Caco-2 (cell line): ENCODE results near the gene NUP88. TPM values are rescaled to one million over a fixed set of nuclear protein-coding genes. Genes with fewer than 3 reads are reported as not detected.

Source experiments
- BruUV-seq: library from RNA; stranded (reverse); fragments of 400-500 nt; replicated peaks from 2 replicates; lab custom pipeline; 2021; lab: Mats Ljungman, UMichigan
- CTCF ChIA-PET: fragments of 300-600 bp; sonication (Branson Sonifier 250); formaldehyde crosslinking; loops from one replicate; lab custom pipeline; 2022; ENCODE audit warnings: antibody characterized with exemption; lab: Charles Lee
- POLR2A ChIA-PET: fragments of 300-600 bp; sonication (Branson Sonifier 250); formaldehyde crosslinking; loops from one replicate; lab custom pipeline; 2022; ENCODE audit warnings: antibody characterized with exemption; lab: Charles Lee
- DNase-seq, 2 experiments: peaks; one replicate each; pipeline versions ENCODE4 v3.0.0 to v3.0.0-alpha.2; 2020 to 2022
- H3K27me3 ChIP-seq: replicated peaks from 2 replicates; pipeline ENCODE4 v1.6.0; 2011; ENCODE audit warnings: low read length; ENCODE audit not compliant: control insufficient read depth, insufficient read depth
- H3K36me3 ChIP-seq: 2 replicates; pipeline ENCODE4 v1.5.1; 2011; ENCODE audit warnings: low read length; ENCODE audit not compliant: control insufficient read depth, insufficient read depth
- H3K4me1 ChIP-seq: fragments of 250-450 bp; sonication (Bioruptor Pico); 2 replicates; pipeline ENCODE4 v1.5.1; 2020; ENCODE audit warnings: mild to moderate bottlenecking
- H3K4me3 ChIP-seq: 2 replicates; pipeline ENCODE4 v1.5.1; 2011; ENCODE audit warnings: low read depth, mild to moderate bottlenecking, control low read depth, low read length
- H3K9me3 ChIP-seq: fragments of 250-450 bp; sonication (Bioruptor Pico); 2 replicates; pipeline ENCODE4 v1.5.1; 2020; ENCODE audit warnings: mild to moderate bottlenecking, moderate library complexity
- H3K27ac Mint-ChIP-seq: one replicate; pipeline ENCODE4 v1.8.0; 2022; ENCODE audit warnings: mixed read lengths; ENCODE audit not compliant: unreplicated experiment
- H3K27me3 Mint-ChIP-seq: one replicate; pipeline ENCODE4 v1.8.0; 2022; ENCODE audit warnings: mixed read lengths; ENCODE audit not compliant: insufficient read depth, unreplicated experiment
- H3K36me3 Mint-ChIP-seq: one replicate; pipeline ENCODE4 v1.8.0; 2022; ENCODE audit warnings: mild to moderate bottlenecking, mixed read lengths; ENCODE audit not compliant: insufficient read depth, unreplicated experiment
- H3K4me1 Mint-ChIP-seq: one replicate; pipeline ENCODE4 v1.8.0; 2022; ENCODE audit warnings: low read depth, mixed read lengths; ENCODE audit not compliant: unreplicated experiment
- H3K4me3 Mint-ChIP-seq: one replicate; pipeline ENCODE4 v1.8.0; 2022; ENCODE audit warnings: mild to moderate bottlenecking, moderate library complexity, mixed read lengths; ENCODE audit not compliant: unreplicated experiment
- H3K9me3 Mint-ChIP-seq: one replicate; pipeline ENCODE4 v1.8.0; 2022; ENCODE audit warnings: mixed read lengths; ENCODE audit not compliant: unreplicated experiment
- intact Hi-C: fragments of 100-400 bp; cut with micrococcal nuclease; formaldehyde crosslinking; loops from one replicate; pipeline ENCODE4 v1.10.0; 2022; ENCODE audit not compliant: unreplicated experiment
- total RNA-seq: library from RNA; stranded (reverse); gene quantifications from 2 replicates; pipeline ENCODE4 v1.2.3, GENCODE V29; 2022
- TF ChIP-seq, protein P1 (sequence below), 2 experiments: fragments of 200-600 bp in 1 of 2; IDR thresholded peaks; 1 replicate in 1 of 2; 2 replicates in 1 of 2; pipeline versions ENCODE4 v1.5.1 to v1.8.0; 2011 to 2022; ENCODE audit warnings: antibody characterized with exemption in 1 of 2, control low read depth in 1 of 2, inconsistent platforms in 1 of 2, low read depth in 1 of 2, low read length in 1 of 2, mild to moderate bottlenecking in 1 of 2, moderate library complexity in 1 of 2; ENCODE audit not compliant: insufficient read depth in 1 of 2, severe bottlenecking in 1 of 2, unreplicated experiment in 1 of 2

The NUP88 gene
- total RNA-seq, 1 experiment from 2014 or later: 52.3 TPM

GRCh38 chr17:5399767-5400166 lies 19.7 kb downstream of the NUP88 start:
- POLR2A ChIA-PET: no interaction called here

GRCh38 chr17:5396612-5397011 lies 22.9 kb downstream of the NUP88 start:
- ChIA-PET POLR2A (no interaction called here), CTCF (no interaction called here)
- H3K9me3 ChIP-seq: no peaks in the 10 kb centered on the region
- intact Hi-C loops: no loop called here
- H3K36me3 ChIP-seq: no peaks in the 10 kb centered on the region; the same call in 1 of the 2 replicates
- TF ChIP-seq, protein P1, sequence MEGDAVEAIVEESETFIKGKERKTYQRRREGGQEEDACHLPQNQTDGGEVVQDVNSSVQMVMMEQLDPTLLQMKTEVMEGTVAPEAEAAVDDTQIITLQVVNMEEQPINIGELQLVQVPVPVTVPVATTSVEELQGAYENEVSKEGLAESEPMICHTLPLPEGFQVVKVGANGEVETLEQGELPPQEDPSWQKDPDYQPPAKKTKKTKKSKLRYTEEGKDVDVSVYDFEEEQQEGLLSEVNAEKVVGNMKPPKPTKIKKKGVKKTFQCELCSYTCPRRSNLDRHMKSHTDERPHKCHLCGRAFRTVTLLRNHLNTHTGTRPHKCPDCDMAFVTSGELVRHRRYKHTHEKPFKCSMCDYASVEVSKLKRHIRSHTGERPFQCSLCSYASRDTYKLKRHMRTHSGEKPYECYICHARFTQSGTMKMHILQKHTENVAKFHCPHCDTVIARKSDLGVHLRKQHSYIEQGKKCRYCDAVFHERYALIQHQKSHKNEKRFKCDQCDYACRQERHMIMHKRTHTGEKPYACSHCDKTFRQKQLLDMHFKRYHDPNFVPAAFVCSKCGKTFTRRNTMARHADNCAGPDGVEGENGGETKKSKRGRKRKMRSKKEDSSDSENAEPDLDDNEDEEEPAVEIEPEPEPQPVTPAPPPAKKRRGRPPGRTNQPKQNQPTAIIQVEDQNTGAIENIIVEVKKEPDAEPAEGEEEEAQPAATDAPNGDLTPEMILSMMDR (IDR thresholded peaks at IDR 0.05; ENCODE audit: insufficient read depth in 1 of 2, low read depth in 1 of 2, low read length in 1 of 2, severe bottlenecking in 1 of 2, unreplicated experiment in 1 of 2): no peak
- Mint-ChIP-seq H3K36me3 (peaks cover 66% of the 10 kb centered on the region), H3K27me3 (no peaks in the 10 kb centered on the region), H3K4me3 (no peak overlapping the region), H3K27ac (no peak overlapping the region), H3K9me3 (no peaks in the 10 kb centered on the region), H3K4me1 (no peaks in the 10 kb centered on the region)
- no peak for DNase-seq
- no peaks in the 10 kb centered on the region for H3K4me1 ChIP-seq
- no peaks in the 10 kb centered on the region for H3K27me3 ChIP-seq
- H3K4me3 ChIP-seq: no peak overlapping the region
- no TSS peak for BruUV-seq

More at GRCh38 chr17:5399767-5400166, 19.7 kb downstream of the NUP88 start:
- Mint-ChIP-seq H3K9me3 (no peaks in the 10 kb centered on the region), H3K27me3 (no peaks in the 10 kb centered on the region), H3K27ac (no peak overlapping the region), H3K4me3 (no peak overlapping the region), H3K36me3 (peaks cover 43% of the 10 kb centered on the region), H3K4me1 (no peaks in the 10 kb centered on the region)
- no peaks in the 10 kb centered on the region for H3K4me1 ChIP-seq
- H3K4me3 ChIP-seq: no peak overlapping the region
- no peaks in the 10 kb centered on the region for H3K36me3 ChIP-seq
- H3K27me3 ChIP-seq: no peaks in the 10 kb centered on the region
- no peaks in the 10 kb centered on the region for H3K9me3 ChIP-seq
- no TSS peak for BruUV-seq
- intact Hi-C loops: no loop called here
- DNase-seq: no peak
- CTCF ChIA-PET: no interaction called here
- TF ChIP-seq, protein P1 (IDR thresholded peaks at IDR 0.05; ENCODE audit: insufficient read depth in 1 of 2, low read depth in 1 of 2, low read length in 1 of 2, severe bottlenecking in 1 of 2, unreplicated experiment in 1 of 2): no peak

GRCh38 chr17:5391678-5392077 lies 27.8 kb downstream of the NUP88 start:
- H3K4me1 Mint-ChIP-seq: no peaks in the 10 kb centered on the region
- ChIA-PET POLR2A (no interaction called here), CTCF (no interaction called here)
- H3K27me3 ChIP-seq: no peaks in the 10 kb centered on the region
- H3K27me3 Mint-ChIP-seq: no peaks in the 10 kb centered on the region
- BruUV-seq: no TSS peak
- intact Hi-C loops: no loop called here
- H3K36me3 Mint-ChIP-seq: peaks cover 55% of the 10 kb centered on the region
- H3K27ac Mint-ChIP-seq: peak overlapping the region; percentile 25
- H3K36me3 ChIP-seq: no peaks in the 10 kb centered on the region; the same call in 1 of the 2 replicates
- no peak overlapping the region for H3K4me3 ChIP-seq
- DNase-seq: no peak
- no peaks in the 10 kb centered on the region for H3K9me3 Mint-ChIP-seq
- no peaks in the 10 kb centered on the region for H3K4me1 ChIP-seq
- no peaks in the 10 kb centered on the region for H3K9me3 ChIP-seq
- H3K4me3 Mint-ChIP-seq: no peak overlapping the region
- TF ChIP-seq, protein P1 (IDR thresholded peaks at IDR 0.05; ENCODE audit: insufficient read depth in 1 of 2, low read depth in 1 of 2, low read length in 1 of 2, severe bottlenecking in 1 of 2, unreplicated experiment in 1 of 2): no peak
